Activated CD4-positive, alpha-beta T cell treated with anti-CD3 and anti-CD28 coated beads, Interleukin-10, Interleukin-2, amounts not matched to agents 100 ng/mL and 50 ng/mL, durations not matched to agents 16 hours and 8 hours (primary cell): ENCODE measurements around the gene ITPRIP.

ENCODE experiments used
- DNase-seq: peaks from one replicate; pipeline ENCODE4 v3.0.0-alpha.2; 2020

Gene ITPRIP

DNA sequence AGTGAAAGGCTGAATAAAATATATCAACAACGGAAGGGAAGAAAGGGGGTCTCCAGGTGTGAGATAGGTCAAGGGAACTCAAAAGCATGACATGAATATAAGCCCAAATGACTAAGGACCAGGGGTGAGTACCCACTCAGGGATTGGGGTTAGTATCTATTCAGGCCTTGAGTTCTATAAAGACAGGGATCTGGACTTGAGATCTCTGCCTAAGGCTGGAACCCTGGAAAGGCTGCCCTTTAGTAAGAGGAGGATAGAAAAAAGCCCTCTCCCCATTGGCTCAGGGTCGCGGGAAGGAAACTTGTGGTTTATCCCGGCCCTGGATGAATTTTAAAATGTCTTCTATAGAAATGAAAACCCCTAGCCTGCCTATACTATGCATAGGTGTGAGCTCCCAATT, 2.4 kb upstream of the ITPRIP start:
- DNase-seq: no peak

DNA sequence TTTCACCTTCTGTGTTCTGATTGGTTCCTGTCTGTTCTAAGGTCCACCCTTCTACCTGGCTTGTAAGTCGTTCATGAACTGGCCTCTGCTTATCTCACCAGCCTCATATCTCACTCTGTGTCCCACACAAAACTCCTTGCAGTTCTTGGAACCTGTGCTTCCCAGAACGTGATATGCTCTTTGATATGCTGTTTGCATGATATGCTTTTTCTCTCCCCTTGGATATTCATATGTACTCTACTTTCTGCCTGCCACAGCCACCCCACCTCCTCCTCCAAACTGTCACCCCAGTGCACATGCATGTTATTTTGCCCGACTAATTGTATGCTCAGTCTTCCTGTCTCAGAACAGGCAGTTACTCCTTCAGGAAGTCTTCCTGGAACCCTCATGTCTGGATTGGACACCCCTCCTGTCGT, 1.9 kb upstream of the ITPRIP start:
- DNase-seq: no peak

DNA sequence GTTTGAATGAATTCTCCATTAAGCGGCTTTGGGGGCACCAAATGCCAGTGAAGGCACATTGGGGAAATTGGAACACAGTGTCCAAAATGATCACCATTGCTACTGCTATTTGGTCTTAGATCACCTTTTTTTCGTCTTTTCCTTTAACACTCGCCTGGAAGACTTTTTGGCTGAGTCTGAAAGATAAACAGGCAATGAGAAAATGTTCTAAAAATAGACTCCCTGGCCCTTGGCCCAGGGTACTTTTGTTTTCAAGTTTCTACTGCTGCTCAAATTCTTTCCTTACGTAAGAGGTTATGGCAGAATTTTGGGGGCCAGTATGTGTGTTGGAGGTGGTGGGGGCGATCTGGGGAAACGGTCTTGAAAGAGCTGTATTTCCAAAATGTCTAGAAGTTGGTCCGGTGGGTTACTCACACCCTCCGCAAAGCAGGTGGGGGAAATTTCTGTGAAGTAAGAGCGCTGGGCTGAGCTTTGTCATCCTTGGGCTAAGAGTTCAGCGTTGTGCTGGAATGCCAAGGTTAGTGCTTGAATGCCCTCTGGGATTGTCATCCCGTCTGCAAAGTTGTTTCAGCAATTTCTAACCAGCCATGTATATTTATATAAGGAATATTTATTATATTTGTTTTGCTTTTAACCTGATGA, 1.3 kb upstream of the ITPRIP start:
- no peak for DNase-seq

DNA sequence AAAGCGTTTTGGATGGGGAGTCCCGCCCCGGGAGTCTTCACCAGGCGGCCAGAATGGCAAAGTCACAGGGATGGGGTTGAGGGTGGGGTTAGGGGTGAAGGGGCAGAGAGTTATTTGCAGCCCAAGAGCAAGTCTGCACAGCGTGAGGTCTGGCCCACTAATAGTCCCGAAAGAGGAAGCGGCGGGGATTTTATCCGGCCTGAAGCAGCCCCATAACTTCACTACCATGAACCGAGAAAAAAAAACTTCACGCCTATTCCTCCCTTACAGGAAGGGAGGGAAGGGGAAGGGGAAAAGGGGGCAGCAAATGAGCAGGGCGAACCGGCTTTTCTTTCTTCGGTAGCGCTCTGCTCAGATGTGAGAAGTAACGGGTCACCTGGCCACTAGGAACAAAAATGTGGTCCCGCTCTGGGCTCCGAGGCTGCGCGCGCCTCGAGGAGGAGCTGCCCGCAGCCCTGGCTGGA, 712 bp downstream of the ITPRIP start:
- DNase-seq: peak; percentile 29

DNA sequence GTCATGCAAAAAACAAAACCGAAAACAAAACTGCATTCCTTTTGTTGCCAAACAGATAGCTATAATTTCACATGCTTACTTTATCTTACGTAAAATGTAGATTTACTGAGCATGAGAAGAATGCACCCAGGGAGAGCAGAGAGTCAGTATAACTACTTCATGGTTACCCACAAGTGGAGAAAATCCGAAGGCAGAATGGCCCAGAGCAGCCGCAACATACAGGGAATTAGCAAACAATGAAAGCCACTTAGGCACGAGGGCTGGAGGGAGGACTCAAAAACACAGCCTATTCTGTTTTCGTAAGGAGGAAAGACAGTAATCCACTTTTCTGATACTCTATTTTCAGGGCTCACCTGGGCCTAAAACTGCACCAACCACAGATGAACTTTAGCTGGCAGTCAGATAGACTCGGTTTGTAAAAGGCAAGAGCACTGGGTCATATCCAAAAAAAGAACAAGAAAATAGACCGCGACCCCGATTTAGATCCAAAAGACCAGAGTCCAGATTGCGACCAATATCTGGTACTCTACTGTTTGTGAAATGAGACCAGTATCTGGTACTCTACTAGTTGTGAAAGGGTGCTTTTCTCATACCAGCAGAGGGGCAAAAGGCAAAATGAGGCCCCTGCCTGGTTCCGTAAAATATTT, 1.3 kb downstream of the ITPRIP start:
- DNase-seq: no peak

- DNase-seq: no peak
Measured at GRCh38 chr10:104334965-104335650, 3.2 kb downstream of the ITPRIP start.

DNA sequence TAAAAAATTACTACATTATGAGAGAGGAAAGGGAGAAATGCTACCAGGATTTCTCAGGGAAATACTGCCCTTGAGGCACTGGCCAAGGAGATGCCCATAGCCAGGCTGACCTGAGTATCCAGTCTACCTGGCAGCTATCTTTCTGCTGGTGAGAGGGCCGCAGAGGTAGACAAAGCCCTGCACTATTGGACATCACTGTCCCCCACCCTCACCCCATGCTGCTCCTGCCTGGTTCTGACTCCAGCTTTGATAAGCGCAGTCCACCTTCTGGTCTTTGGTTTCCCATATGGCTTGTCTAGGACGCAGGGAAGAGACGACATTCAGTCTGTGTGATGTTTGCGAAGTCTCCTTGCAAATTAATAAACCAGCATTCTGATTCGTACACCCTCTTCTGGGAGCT, 3.7 kb downstream of the ITPRIP start:
- DNase-seq: no peak

- no peak for DNase-seq
Measured at GRCh38 chr10:104333728-104334373, 4.4 kb downstream of the ITPRIP start.

DNA sequence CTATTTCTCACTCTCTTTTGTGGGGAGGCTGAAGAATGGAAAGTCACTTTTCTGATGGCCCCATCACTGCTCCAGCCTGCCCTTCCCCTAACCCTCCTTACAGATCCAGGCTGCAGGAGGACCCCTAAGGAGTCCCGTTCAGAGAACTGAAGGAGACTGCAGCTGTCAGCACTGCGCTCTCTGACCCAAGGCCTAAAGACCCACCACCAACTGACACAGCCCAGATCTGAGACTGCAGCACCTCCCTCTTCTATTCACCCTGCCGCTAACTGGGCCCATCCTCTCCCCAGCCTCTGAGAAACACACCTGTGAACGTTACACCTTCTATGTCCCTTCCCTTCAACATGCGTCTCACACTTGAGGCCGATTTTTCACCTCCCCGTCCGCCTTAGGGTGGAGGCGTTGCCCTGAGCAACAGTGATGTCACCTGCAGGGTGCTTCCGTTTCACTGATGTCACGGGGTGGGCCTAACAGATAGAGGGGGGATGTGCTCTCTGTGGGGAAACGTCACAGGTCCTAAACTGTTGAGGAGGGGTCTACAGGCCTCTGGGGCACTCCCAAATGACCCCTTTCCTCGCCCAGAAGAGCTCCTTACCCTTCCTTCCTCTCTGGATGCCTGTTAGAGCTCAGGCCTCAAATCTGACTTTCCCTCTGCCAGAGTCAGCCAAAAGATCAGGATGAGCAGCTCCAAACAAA, 5.1 kb downstream of the ITPRIP start:
- no peak for DNase-seq

- no peak for DNase-seq
Measured at GRCh38 chr10:104332243-104333031, 5.8 kb downstream of the ITPRIP start.

GRCh38 chr10:104331208-104331838, 6.9 kb downstream of the ITPRIP start:
- no peak for DNase-seq

GRCh38 chr10:104330168-104331110, 7.8 kb downstream of the ITPRIP start:
- DNase-seq: no peak

GRCh38 chr10:104329735-104330134, 8.5 kb downstream of the ITPRIP start:
- DNase-seq: no peak

DNA sequence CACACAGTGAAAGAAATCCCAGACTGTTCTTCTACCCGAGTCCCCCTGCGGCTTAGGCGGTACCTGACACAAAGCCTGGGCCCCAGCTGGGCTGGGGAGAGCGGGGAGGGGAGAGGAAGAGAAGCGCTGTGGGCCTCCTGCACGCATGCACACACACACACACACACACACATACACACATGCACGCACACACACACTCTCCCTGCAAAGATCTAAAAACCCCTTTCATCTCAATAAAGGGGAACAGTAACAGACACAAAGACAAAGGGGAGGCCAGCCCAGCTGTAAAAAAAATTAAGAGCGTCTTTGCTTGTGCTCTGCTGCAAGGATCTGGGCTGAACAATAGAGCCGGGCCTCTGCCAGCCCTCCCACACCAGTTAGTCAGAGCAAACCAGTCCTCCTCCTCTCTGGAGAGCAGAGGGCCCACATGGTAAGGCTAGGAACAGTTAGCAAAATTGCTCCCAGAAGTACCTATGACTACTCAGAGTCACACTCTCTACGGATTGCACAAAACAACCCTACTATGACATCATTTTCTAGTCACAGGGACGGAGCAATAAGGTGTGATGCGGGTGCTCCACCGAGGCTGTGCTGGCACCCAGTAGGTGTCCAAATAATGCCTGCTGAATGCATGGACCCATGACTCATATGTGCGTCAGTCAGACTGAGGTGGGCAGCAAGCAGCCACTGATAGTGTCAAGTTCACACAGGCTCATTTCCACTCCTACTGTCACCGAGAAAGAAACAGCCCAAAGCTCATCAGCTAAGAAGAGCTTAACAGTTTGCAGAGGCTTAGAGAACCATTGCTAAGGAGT, 9.2 kb downstream of the ITPRIP start:
- peak; percentile 88 for DNase-seq

GRCh38 chr10:104328646-104328895, 9.7 kb downstream of the ITPRIP start:
- DNase-seq: no peak

DNA sequence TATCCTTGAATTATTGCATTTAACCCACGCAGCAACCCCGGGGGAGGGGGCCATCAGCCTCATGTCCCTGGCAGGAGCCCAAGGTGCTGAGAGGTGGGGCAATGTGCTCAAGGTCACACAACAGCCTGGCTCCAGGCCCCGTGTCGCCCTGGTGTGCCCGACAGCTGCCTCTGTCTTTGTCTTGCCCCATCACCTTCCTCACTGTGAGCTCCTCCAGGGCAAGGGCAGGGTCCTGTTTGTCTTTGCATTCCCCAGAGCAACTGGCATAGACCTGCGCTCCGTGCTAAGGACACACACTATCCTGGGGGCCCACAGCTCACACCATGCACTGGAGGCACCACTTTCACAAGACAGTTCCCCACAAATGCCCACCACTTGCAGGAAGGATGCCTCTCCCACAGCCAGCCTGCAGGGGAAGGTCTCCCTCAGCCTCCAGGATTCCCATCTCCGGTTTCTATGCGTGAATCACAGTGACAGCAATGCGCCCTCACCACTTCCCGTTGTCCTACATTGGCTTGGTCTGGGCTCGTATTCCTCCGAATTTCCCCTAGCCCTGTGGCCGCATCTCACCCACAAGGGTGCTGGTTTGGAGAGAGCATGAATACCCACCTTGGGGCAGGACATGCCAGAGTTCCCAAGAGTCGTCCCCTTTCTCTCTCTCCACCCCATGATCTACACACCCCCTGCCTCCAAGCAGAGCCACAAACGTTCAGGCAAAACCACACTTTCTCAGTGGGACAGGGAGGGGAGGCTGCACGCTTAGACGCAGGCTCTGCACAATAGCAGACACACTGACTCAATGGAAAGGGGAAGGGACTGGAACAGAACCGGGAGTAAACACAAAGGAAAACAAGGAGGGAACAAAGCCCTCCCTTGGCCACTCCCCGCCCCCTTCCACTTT, 10.3 kb downstream of the ITPRIP start:
- DNase-seq: peak; percentile 25

- no peak for DNase-seq
Measured at GRCh38 chr10:104326991-104327610, 11.2 kb downstream of the ITPRIP start.
